PFSK-1 (cell line): ENCODE results near the gene AKR1A1.

Experiments used
- POLR2AphosphoS5 ChIP-seq: IDR thresholded peaks from 2 replicates; pipeline ENCODE4 v1.6.1; 2012; ENCODE audit warnings: low read depth, mild to moderate bottlenecking, control low read depth, low read length, moderate library complexity
- SIN3A ChIP-seq: IDR thresholded peaks from 2 replicates; pipeline ENCODE4 v1.6.1; 2012; ENCODE audit warnings: mild to moderate bottlenecking, low read length, moderate library complexity, borderline replicate concordance; ENCODE audit not compliant: insufficient read depth
- TAF1 ChIP-seq: IDR thresholded peaks from 2 replicates; pipeline ENCODE4 v1.6.1; 2012; ENCODE audit warnings: low read length, control low read depth, borderline replicate concordance; ENCODE audit not compliant: insufficient read depth
- TF ChIP-seq, protein P1 (sequence below), 2 experiments: IDR thresholded peaks; 2 replicates each; pipeline versions ENCODE4 v1.6.1 to v1.8.0; 2011 to 2012; ENCODE audit warnings: low read depth in 2 of 2, low read length in 2 of 2, control low read depth in 1 of 2, inconsistent platforms in 1 of 2, mild to moderate bottlenecking in 1 of 2, moderate library complexity in 1 of 2; ENCODE audit not compliant: insufficient read depth in 1 of 2

DNA sequence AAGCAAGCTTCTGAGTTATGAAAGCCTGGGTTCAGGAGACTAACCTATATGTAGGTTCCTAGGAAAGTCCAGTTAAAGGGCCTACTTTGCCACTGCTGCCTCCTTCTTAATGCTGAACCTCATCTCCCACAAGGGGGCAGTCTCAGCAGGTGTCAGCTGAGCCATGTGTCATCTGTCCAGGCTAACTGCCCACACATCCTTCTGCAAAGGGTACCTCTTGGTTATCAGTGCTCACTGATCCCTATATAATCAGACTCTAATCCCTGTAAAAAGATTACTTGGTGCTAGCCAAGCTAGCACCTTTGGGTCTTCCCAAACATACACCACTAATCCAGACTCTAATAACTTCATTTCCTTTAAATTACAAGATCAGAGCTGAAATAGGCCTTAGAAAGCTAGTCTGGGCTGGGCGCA lies 38.0 kb upstream of the AKR1A1 start:
- TF ChIP-seq, protein P1, sequence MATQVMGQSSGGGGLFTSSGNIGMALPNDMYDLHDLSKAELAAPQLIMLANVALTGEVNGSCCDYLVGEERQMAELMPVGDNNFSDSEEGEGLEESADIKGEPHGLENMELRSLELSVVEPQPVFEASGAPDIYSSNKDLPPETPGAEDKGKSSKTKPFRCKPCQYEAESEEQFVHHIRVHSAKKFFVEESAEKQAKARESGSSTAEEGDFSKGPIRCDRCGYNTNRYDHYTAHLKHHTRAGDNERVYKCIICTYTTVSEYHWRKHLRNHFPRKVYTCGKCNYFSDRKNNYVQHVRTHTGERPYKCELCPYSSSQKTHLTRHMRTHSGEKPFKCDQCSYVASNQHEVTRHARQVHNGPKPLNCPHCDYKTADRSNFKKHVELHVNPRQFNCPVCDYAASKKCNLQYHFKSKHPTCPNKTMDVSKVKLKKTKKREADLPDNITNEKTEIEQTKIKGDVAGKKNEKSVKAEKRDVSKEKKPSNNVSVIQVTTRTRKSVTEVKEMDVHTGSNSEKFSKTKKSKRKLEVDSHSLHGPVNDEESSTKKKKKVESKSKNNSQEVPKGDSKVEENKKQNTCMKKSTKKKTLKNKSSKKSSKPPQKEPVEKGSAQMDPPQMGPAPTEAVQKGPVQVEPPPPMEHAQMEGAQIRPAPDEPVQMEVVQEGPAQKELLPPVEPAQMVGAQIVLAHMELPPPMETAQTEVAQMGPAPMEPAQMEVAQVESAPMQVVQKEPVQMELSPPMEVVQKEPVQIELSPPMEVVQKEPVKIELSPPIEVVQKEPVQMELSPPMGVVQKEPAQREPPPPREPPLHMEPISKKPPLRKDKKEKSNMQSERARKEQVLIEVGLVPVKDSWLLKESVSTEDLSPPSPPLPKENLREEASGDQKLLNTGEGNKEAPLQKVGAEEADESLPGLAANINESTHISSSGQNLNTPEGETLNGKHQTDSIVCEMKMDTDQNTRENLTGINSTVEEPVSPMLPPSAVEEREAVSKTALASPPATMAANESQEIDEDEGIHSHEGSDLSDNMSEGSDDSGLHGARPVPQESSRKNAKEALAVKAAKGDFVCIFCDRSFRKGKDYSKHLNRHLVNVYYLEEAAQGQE (IDR thresholded peaks at IDR 0.05; ENCODE audit: insufficient read depth in 1 of 2, low read depth in 2 of 2, low read length in 2 of 2), result no peak
- TF ChIP-seq POLR2AphosphoS5, result no peak
- TF ChIP-seq SIN3A, result peak; percentile 70; the same call in 1 of the 2 replicates
- TF ChIP-seq TAF1, result no peak
